DND-41 (cell line): Measurements from ENCODE around the gene MSANTD2.

ENCODE experiments used
- ATAC-seq: fragments of 200-7000 bp; cut with Tn5 transposase; 3 replicates; pipeline ENCODE4 v1.9.1; 2021; ENCODE audit warnings: low read depth; ENCODE audit not compliant: insufficient read depth
- DNase-seq: peaks from one replicate; pipeline ENCODE4 v3.0.0-alpha.2; 2020
- H2AFZ ChIP-seq: 2 replicates; pipeline ENCODE4 v1.6.0; 2012; ENCODE audit warnings: low read depth, low read length
- H3K27ac ChIP-seq: 2 replicates; pipeline ENCODE4 v1.5.1; 2012; ENCODE audit warnings: low read length, inconsistent platforms
- H3K27me3 ChIP-seq: fragments of 200-600 bp; sonication (generic); 2 replicates; pipeline ENCODE4 v1.6.0; 2012; ENCODE audit warnings: low read length, mild to moderate bottlenecking, inconsistent platforms; ENCODE audit not compliant: insufficient read depth, poor library complexity
- H3K36me3 ChIP-seq: 2 replicates; pipeline ENCODE4 v1.5.1; 2012; ENCODE audit warnings: low read length, inconsistent platforms; ENCODE audit not compliant: insufficient read depth
- H3K4me1 ChIP-seq: 2 replicates; pipeline ENCODE4 v1.5.1; 2012; ENCODE audit warnings: mild to moderate bottlenecking, low read length; ENCODE audit not compliant: insufficient read depth
- H3K4me2 ChIP-seq: 2 replicates; pipeline ENCODE4 v1.6.0; 2012; ENCODE audit warnings: mild to moderate bottlenecking, moderate library complexity, low read length, inconsistent platforms; ENCODE audit not compliant: insufficient read depth
- H3K4me3 ChIP-seq, 2 experiments: fragments of 200-600 bp in 1 of 2; shearing (Covaris generic) in 1 of 2; 2 replicates each; pipeline ENCODE4 v1.5.1; 2012 to 2016; ENCODE audit warnings: inconsistent platforms in 2 of 2, low read length in 2 of 2, mild to moderate bottlenecking in 2 of 2, low read depth in 1 of 2, moderate library complexity in 1 of 2
- H3K79me2 ChIP-seq: 2 replicates; pipeline ENCODE4 v1.6.0; 2012; ENCODE audit warnings: low read length, inconsistent platforms; ENCODE audit not compliant: insufficient read depth
- H3K9ac ChIP-seq: 2 replicates; pipeline ENCODE4 v1.6.0; 2012; ENCODE audit warnings: low read depth, mild to moderate bottlenecking, inconsistent platforms, low read length, moderate library complexity
- H3K9me3 ChIP-seq: 2 replicates; pipeline ENCODE4 v1.5.1; 2012; ENCODE audit warnings: low read length, moderate library complexity, mild to moderate bottlenecking, inconsistent platforms; ENCODE audit not compliant: insufficient read depth, severe bottlenecking
- H4K20me1 ChIP-seq: 2 replicates; pipeline ENCODE4 v1.6.0; 2012; ENCODE audit warnings: low read length; ENCODE audit not compliant: insufficient read depth
- EZH2 ChIP-seq: IDR thresholded peaks from 3 replicates; pipeline ENCODE4 v1.6.1; 2012; ENCODE audit warnings: borderline replicate concordance, low read depth, mild to moderate bottlenecking, moderate library complexity, low read length, inconsistent platforms; ENCODE audit not compliant: severe bottlenecking
- TF ChIP-seq, protein P1 (sequence below): IDR thresholded peaks from 2 replicates; pipeline ENCODE4 v1.5.1; 2012; ENCODE audit warnings: borderline replicate concordance, low read length, moderate library complexity, mild to moderate bottlenecking; ENCODE audit not compliant: poor library complexity, severe bottlenecking; ENCODE audit errors: extremely low read depth

MSANTD2 gene

DNA sequence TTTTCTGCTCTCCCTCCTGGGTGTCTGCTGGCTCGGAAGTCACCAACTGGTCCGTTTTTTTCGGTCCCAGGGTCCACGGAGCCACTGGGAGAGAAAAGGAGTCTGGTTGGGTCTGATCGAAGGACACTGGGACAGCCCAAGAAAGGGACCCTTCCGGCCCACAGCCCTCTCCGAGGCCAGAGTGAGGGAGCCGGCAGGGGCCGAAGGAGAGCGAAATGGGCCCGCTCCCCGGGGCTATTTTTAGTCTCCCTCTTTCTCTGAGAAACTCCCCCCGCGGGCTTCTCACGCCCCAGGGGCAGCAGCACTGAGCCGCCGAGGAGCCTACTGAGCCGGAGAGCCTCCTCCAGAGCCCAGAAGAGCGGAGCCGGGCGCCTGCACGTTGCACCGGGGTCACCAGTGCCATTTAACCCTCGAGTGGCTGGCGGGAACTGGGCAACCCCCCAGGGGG is 40.0 kb downstream of the MSANTD2 start:
- H3K4me2 ChIP-seq, result no peak overlapping the region
- peaks cover 10% of the 10 kb centered on the region; the same call in 1 of the 2 replicates for H4K20me1 ChIP-seq
- H3K27me3 ChIP-seq, result no peaks in the 10 kb centered on the region
- no peak overlapping the region for H3K9ac ChIP-seq
- H3K27ac ChIP-seq, result no peak overlapping the region
- H3K9me3 ChIP-seq, result no peaks in the 10 kb centered on the region
- peaks cover 5% of the 10 kb centered on the region; the same call in 1 of the 2 replicates for H3K36me3 ChIP-seq
- ATAC-seq (no peak), DNase-seq (no peak)
- no peak overlapping the region for H3K4me3 ChIP-seq
- H3K4me1 ChIP-seq, result no peaks in the 10 kb centered on the region
- no peaks in the 10 kb centered on the region for H3K79me2 ChIP-seq
- H2AFZ ChIP-seq, result no peak overlapping the region
- TF ChIP-seq, protein P1, sequence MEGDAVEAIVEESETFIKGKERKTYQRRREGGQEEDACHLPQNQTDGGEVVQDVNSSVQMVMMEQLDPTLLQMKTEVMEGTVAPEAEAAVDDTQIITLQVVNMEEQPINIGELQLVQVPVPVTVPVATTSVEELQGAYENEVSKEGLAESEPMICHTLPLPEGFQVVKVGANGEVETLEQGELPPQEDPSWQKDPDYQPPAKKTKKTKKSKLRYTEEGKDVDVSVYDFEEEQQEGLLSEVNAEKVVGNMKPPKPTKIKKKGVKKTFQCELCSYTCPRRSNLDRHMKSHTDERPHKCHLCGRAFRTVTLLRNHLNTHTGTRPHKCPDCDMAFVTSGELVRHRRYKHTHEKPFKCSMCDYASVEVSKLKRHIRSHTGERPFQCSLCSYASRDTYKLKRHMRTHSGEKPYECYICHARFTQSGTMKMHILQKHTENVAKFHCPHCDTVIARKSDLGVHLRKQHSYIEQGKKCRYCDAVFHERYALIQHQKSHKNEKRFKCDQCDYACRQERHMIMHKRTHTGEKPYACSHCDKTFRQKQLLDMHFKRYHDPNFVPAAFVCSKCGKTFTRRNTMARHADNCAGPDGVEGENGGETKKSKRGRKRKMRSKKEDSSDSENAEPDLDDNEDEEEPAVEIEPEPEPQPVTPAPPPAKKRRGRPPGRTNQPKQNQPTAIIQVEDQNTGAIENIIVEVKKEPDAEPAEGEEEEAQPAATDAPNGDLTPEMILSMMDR, result no peak
- TF ChIP-seq EZH2, result no peak

DNA sequence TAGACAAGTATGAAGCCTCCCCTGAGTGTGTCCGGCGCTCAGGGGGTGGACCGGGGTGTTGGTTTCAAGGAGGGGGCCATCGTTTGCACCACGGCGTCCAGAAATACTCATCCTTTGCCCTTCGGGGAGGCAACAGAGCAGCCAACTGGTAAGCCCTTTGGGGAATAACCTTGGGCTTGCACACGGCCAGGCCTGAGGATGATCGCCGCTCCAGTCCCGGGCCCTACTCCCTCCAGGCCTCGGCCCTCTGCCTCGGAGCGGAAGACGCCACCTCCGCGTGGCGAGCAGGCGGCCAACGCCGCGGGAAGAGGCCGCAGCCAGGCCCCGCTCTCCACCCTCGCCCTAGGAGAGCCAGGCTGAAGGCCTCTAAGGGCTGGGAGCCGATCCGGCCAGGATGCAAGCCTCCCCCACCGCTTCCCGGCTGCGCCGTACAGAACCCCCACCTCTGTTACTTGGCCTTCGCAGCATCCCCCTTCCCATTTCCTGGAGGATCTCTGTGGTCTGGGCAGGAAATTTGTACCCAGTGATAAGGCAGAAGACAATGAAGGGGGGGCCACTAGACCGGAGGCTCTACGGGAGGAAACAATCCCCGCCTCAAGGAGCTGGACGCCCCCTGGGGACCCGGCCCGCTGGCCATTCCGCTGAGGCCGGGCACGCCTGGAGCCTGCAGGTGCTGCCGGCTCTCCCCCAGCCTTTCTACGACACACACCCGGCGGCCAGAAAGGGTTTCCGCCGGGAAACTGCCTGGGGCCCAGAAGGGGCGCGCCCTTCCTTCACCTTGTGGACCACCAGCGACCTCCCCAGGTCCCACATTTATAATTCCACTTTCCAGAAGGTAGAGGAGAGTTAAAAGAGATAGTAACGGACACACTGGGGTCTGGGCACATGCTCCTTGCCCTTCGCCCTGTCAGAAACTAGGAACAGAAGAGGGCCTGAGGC is 40.7 kb downstream of the MSANTD2 start:
- H3K27ac ChIP-seq, result no peak overlapping the region
- H3K9me3 ChIP-seq, result no peaks in the 10 kb centered on the region
- peaks cover under 1% of the 10 kb centered on the region; the same call in 1 of the 2 replicates for H3K36me3 ChIP-seq
- no peak overlapping the region for H3K4me2 ChIP-seq
- no peak overlapping the region for H2AFZ ChIP-seq
- H3K4me3 ChIP-seq, result no peak overlapping the region
- no peaks in the 10 kb centered on the region for H3K79me2 ChIP-seq
- no peaks in the 10 kb centered on the region for H3K27me3 ChIP-seq
- no peak overlapping the region for H3K9ac ChIP-seq
- ATAC-seq, result no peak
- H4K20me1 ChIP-seq, result peaks cover 10% of the 10 kb centered on the region; the same call in 1 of the 2 replicates
- TF ChIP-seq EZH2, result no peak
- TF ChIP-seq, protein P1, result no peak
- no peaks in the 10 kb centered on the region for H3K4me1 ChIP-seq
- no peak for DNase-seq

DNA sequence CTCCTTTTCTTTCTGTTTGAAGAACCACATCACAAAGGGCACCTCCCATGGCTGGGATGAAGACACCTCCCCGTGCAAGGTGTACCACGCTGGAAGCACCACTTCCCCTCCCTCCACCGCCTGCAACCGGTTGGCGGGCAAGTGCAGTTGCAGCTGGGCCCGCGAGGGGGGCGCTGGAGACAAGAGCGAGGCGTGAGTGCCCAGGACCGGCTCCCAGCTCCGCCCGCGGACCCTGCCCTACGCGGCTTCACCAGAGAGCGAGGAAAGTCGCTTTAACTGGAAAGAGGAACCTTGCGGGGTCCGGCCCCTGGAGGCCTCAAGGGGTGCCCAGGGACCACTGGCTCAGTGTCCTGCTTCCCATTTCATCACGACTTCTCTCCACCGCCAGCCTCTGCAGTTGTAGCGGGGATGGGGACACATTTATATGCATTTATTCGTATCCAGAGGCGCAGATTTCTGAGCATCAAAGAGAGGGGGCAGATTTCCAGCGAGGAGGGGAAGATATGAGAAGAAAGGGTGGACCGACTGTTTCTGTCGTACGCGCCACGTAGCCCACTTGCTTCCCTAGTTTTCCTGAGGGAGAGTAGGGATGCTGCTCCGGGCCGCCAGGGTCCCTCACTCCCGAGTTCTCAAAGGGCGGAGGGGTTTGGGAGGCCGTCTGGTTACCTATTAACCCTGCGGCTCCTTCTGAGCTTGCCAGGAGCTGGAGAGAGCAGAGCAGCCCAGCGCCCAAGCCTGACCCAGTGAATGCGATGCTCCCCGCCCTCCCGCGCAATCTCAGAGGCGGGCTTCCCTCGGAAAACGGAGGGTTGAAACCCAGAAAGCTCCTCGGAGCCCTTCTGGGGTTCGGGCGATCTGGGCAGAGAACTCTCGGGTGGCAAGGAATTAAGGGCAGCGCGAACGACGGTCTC is 41.6 kb downstream of the MSANTD2 start:
- no peak for ATAC-seq
- H3K27me3 ChIP-seq, result no peaks in the 10 kb centered on the region

More for the DNA sequence above, 41.6 kb downstream of the MSANTD2 start:
- Histone ChIP-seq H3K36me3 (no peaks in the 10 kb centered on the region), H2AFZ (no peak overlapping the region), H3K9ac (no peak overlapping the region), H3K9me3 (no peaks in the 10 kb centered on the region), H3K27ac (no peak overlapping the region), H3K4me2 (no peak overlapping the region), H3K4me3 (no peak overlapping the region), H4K20me1 (peaks cover 9% of the 10 kb centered on the region; the same call in 1 of the 2 replicates), H3K4me1 (no peaks in the 10 kb centered on the region), H3K79me2 (no peaks in the 10 kb centered on the region)
- no peak for DNase-seq
- no peak for TF ChIP-seq EZH2
- TF ChIP-seq, protein P1, result peak; percentile 17
